Activated naive CD8-positive, alpha-beta T cell treated with anti-CD3 and anti-CD28 coated beads, Interleukin-2, amount 50 U/mL, for 24 hours (primary cell): Measurements from ENCODE around the gene CTNS.
"Not testable (repeated sequence)": the region's sequence is repeated elsewhere in the genome, so short reads cannot be mapped to it uniquely, and the experiment has no call there.

Experiments used
- ATAC-seq: fragments of 150-1000 bp; cut with Tn5 transposase; one replicate; pipeline ENCODE4 v1.10.0; 2021
- DNase-seq: peaks from one replicate; pipeline ENCODE4 v3.0.0; 2021
- H3K27ac Mint-ChIP-seq: one replicate; pipeline ENCODE4 v1.8.0; 2021; ENCODE audit warnings: mild to moderate bottlenecking, mixed read lengths
- H3K27me3 Mint-ChIP-seq: one replicate; pipeline ENCODE4 v1.8.0; 2021; ENCODE audit warnings: mixed read lengths
- H3K36me3 Mint-ChIP-seq: one replicate; pipeline ENCODE4 v1.8.0; 2021; ENCODE audit warnings: low read depth, mixed read lengths
- H3K4me1 Mint-ChIP-seq: one replicate; pipeline ENCODE4 v1.8.0; 2021; ENCODE audit warnings: mixed read lengths
- H3K4me3 Mint-ChIP-seq: one replicate; pipeline ENCODE4 v1.8.0; 2021; ENCODE audit warnings: mild to moderate bottlenecking, moderate library complexity, mixed read lengths
- H3K9me3 Mint-ChIP-seq: one replicate; pipeline ENCODE4 v1.8.0; 2021; ENCODE audit warnings: mixed read lengths

The CTNS gene

DNA sequence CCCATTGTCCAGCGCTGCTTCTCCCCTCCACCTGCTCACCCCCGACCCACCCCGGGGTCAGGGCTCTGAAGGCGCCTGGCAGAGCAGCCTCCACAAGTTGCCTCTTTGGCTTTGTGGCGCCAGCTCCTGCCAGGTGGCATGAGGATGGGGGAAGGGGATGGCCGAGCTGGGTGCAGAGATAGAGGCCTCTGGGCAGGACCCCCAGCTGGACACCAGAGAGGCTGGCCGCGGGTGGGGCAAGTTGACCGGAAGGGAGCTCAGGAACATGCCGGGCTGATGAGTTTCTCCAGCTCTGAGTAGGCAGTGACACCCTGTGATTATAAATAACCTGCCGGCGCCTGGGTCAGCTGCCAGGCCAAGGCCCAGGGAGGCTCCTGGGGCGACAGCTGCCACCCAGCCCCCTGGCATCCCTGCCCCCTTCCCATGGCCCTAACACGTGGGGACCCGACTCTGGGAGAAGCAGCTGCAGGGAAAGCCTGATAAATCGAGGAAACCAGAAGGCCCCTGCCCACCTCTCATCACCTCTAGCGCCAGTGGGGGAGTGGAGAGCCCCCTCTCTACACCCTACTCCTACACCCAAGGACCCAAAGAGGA lies 58.7 kb downstream of the CTNS start:
- peaks cover 2% of the 10 kb centered on the region for H3K36me3 Mint-ChIP-seq
- H3K4me1 Mint-ChIP-seq: peaks cover 25% of the 10 kb centered on the region
- ATAC-seq: no peak
- H3K27ac Mint-ChIP-seq: no peak overlapping the region
- no peak for DNase-seq
- no peaks in the 10 kb centered on the region for H3K9me3 Mint-ChIP-seq
- H3K4me3 Mint-ChIP-seq: peak overlapping the region; percentile 81
- peaks cover 2% of the 10 kb centered on the region for H3K27me3 Mint-ChIP-seq

DNA sequence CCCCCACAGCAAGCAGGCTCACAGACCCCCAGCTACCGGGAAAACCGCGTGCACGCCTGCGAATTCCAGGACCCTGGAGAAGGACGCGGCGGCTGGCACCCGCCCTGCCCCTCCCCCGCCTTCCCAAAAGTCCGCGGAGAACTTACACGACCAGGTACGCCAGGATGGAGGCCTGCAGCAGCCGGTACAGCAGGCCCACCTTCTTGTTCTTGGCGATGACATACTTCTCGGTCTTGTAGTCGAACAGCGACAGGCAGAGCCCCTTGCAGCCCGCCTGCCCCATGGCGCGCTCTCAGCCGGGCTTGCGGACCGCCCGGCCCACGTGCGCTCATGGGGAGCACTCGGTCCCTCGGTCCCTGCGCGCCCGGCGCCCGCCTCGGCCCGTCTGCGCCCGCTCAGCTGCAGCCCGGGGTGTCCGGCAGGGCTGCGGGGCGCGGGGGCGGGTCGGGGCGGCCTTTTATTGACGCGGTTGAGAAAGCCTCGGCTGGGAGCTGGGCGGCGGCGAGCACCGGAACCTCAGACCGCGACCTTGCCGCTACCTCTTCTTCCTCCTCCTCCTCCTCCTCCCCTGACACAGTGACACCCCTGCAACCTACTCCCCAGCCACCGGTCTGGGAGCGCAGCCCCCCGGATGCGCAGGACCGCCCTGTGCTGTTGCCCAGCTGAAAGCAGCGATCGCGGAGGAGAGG lies 59.3 kb downstream of the CTNS start, which contains the start of gene P2RX5:
P2RX5 (minus strand) TSS at position 433 of the 689 bp plus-strand sequence; CDS start at position 283, 150 bp downstream.
- Mint-ChIP-seq H3K9me3 (no peaks in the 10 kb centered on the region), H3K36me3 (peaks cover 2% of the 10 kb centered on the region), H3K27me3 (peaks cover 2% of the 10 kb centered on the region), H3K4me1 (peaks cover 26% of the 10 kb centered on the region), H3K4me3 (peak within 1 kb of the TSS; percentile 81), H3K27ac (peak within 1 kb of the TSS; percentile 80)
- ATAC-seq: peak; percentile 42
- DNase-seq: peak; percentile 55

DNA sequence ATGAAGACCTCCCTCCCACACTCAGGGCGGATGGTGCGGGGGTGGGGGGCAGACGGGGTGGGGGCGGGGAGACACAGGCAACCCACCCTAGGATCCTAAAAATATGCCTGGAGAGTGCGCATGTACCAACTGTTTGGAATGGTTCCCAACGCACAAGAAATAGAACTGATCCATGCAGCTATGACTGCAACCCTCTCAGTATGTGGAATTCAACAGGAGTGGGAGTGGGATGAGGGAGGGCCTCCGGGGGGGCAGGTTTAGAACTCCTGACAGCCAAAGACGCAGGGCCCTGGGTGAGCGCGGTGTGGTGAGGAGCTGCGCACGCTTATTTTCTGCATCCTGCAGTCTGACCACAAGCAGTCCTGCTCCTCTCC lies 60.5 kb downstream of the CTNS start:
- H3K27me3 Mint-ChIP-seq: peaks cover 2% of the 10 kb centered on the region
- peaks cover 2% of the 10 kb centered on the region for H3K36me3 Mint-ChIP-seq
- DNase-seq (no peak), ATAC-seq (no peak)
- peaks cover 28% of the 10 kb centered on the region for H3K4me1 Mint-ChIP-seq
- no peaks in the 10 kb centered on the region for H3K9me3 Mint-ChIP-seq
- no peak overlapping the region for H3K27ac Mint-ChIP-seq
- no peak overlapping the region for H3K4me3 Mint-ChIP-seq

DNA sequence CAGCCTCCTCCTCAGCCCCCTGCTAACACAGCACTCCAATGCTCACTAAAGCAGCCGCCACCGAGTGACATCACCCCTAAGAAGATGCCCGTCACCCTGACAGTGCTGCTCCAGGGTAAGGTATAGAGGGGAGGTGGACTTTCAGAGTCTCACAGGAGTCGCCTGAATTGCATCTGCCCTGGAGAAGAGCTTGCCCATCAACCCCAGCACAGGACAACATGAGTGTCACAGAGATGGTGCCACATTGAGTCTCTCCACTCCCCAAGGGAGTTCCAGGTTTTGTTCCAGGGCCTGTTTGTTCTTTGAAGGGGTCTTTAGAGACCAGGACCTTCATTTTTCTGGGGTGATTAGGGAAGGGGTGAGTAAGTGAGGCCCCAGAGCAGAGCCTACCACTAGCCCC lies 61.6 kb downstream of the CTNS start:
- peaks cover 21% of the 10 kb centered on the region for H3K4me1 Mint-ChIP-seq
- H3K9me3 Mint-ChIP-seq: no peaks in the 10 kb centered on the region
- no peak overlapping the region for H3K27ac Mint-ChIP-seq
- DNase-seq (no peak), ATAC-seq (no peak)
- H3K27me3 Mint-ChIP-seq: peaks cover 2% of the 10 kb centered on the region
- H3K36me3 Mint-ChIP-seq: peaks cover 7% of the 10 kb centered on the region
- no peak overlapping the region for H3K4me3 Mint-ChIP-seq

DNA sequence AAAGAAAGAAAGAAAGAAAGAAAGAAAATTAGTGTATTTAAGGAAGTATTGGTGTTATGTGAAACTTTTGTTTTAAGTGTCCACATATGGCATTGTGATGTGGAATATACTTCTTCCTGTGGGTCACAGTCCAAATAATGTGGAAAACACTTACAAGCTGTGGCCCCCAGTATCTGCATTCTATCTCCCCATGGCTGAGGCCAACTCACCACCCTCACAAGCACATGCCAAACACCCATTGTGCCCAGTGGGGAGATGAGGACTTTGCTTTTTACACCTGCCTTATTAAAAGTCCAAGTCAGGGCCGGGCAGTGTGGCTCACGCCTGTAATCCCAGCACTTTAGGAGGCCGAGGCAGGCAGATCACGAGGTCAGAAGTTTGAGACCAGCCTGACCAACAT lies 63.4 kb downstream of the CTNS start:
- no peak overlapping the region for H3K4me3 Mint-ChIP-seq
- peaks cover 5% of the 10 kb centered on the region for H3K36me3 Mint-ChIP-seq
- no peak for DNase-seq
- peaks cover 6% of the 10 kb centered on the region for H3K4me1 Mint-ChIP-seq
- peaks cover 2% of the 10 kb centered on the region for H3K27me3 Mint-ChIP-seq
- no peak for ATAC-seq
- H3K27ac Mint-ChIP-seq: no peak overlapping the region
- no peaks in the 10 kb centered on the region for H3K9me3 Mint-ChIP-seq

DNA sequence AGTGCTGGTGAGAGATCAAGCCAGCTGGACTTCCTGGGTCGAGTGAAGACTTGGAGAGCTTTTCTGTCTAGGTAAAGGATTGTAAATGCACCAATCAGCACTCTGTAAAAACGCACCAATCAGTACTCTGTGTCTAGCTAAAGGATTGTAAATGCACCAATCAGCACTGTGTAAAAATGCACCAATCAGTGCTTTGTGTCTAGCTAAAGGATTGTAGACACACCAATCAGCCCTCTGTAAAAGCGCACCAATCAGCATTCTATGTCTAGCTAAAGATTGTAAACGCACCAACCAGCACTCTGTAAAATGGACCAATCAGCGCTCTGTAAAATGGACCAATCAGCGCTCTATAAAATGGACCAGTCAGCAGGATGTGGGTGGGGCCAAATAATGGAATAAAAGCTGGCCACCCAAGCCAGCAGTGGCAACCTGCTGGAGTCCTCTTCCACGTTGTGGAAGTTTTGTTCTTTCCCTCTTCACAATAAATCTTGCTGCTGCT lies 65.5 kb downstream of the CTNS start:
- H3K9me3 Mint-ChIP-seq, H3K27me3 Mint-ChIP-seq, H3K4me1 Mint-ChIP-seq, H3K4me3 Mint-ChIP-seq, H3K36me3 Mint-ChIP-seq, H3K27ac Mint-ChIP-seq, DNase-seq, ATAC-seq: not testable (repeated sequence)

DNA sequence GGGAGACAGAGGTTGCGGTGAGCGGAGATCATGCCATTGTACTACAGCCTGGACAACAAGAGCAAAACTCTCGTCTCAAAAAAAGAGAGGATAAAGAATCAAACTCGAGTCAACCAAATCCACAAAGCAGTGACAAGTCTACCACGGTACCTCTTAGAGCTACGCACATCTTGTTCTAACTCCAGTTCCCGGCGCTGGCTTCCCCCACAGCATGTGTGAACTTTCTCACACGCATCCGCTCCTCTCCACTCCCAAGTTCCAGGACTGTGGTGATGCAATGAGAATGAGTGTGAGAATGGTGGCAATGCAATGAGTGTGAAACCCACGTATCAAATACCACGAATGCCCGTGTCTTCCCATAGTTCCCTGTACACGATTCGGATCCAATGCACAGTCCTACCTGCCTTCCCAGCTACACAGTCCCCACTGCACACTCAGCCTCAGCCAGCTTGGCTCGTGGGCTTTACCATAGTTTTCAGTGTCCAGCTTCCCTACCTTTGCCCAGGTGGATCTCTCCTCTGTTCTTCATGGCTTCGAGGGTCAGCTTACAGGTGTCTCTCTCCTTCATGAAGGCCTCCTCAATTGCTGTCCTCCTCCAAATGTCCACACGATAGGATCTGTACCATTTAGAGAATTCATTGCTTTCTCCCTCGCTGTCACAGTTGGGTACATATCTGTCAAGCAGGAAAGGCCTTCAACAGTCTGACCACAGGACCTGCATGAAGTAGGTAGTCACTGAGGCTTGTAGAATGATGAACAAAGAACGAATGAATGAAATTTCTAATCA lies 68.6 kb downstream of the CTNS start:
- H3K27ac Mint-ChIP-seq: no peak overlapping the region
- no peaks in the 10 kb centered on the region for H3K27me3 Mint-ChIP-seq

DNA sequence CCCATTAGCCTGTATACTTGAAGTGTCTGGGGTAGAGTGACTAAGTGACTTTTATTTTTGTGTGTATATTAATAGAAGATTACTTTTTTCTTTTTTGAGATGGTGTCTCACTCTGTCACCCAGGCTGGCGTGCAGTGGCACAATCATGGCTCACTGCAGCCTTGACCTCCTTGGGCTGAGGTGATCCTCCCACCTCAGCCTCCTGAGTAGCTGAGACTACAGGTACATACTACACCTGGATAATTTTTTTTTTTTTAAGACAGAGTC lies 69.1 kb downstream of the CTNS start:
- peaks cover 28% of the 10 kb centered on the region for H3K4me1 Mint-ChIP-seq
- not testable (repeated sequence) for H3K36me3 Mint-ChIP-seq, DNase-seq, H3K27ac Mint-ChIP-seq, H3K4me3 Mint-ChIP-seq, H3K27me3 Mint-ChIP-seq, H3K9me3 Mint-ChIP-seq, ATAC-seq

More for the DNA sequence above, 68.6 kb downstream of the CTNS start:
- H3K9me3 Mint-ChIP-seq: no peaks in the 10 kb centered on the region
- ATAC-seq: no peak
- H3K4me1 Mint-ChIP-seq: peaks cover 24% of the 10 kb centered on the region
- peaks cover 5% of the 10 kb centered on the region for H3K36me3 Mint-ChIP-seq
- H3K4me3 Mint-ChIP-seq: no peak overlapping the region
- no peak for DNase-seq

DNA sequence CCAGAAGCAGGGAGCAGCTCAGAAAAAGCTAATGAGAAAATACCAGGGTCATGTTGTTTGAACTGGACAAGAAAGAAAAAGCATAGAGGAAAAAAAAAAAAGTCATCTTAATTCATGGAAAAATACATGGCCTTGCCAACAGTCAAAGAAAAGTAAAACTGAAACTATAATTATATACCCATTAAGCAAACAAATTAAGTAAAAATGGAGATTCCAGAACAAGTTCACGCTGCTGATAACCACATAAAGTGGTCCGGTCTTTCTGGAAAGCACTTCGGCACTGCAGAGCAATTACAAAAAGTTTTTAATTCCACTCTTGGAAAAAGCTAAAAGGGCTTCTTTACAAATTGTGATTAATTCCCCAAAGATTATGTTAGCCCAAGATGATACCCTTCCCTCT lies 71.8 kb downstream of the CTNS start:
- no peak overlapping the region for H3K4me3 Mint-ChIP-seq
- H3K27me3 Mint-ChIP-seq: no peaks in the 10 kb centered on the region
- H3K9me3 Mint-ChIP-seq: no peaks in the 10 kb centered on the region
- no peak for DNase-seq
- H3K4me1 Mint-ChIP-seq: peaks cover 49% of the 10 kb centered on the region
- ATAC-seq: no peak
- peaks cover 17% of the 10 kb centered on the region for H3K36me3 Mint-ChIP-seq
- H3K27ac Mint-ChIP-seq: peak overlapping the region; percentile 26

DNA sequence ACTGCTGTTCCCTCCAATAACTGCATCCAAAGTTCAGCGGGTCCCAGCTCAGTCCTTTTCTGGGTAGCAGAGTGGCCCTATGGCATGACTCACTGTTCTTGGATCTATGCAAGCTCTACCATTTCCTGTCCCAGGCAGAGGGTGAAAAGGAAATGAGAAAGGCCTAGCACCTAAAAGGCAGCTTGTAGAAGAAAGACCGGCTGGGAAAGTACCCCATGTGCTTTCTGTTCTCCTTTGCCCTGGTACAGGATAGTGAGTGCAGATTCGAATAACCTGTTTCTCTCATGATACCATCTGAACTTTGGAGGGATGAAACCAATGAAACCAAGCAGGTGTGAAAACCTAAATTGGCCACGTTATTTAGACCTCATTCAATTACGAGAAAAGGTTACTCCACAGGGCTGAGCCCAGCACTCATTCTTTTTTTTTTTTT lies 74.4 kb downstream of the CTNS start:
- peak overlapping the region; percentile 40 for H3K4me3 Mint-ChIP-seq
- H3K27me3 Mint-ChIP-seq: no peaks in the 10 kb centered on the region
- H3K36me3 Mint-ChIP-seq: peaks cover 25% of the 10 kb centered on the region
- H3K9me3 Mint-ChIP-seq: no peaks in the 10 kb centered on the region
- H3K4me1 Mint-ChIP-seq: peaks cover 55% of the 10 kb centered on the region
- ATAC-seq: peak; percentile 100
- DNase-seq: peak; percentile 70
- H3K27ac Mint-ChIP-seq: peak overlapping the region; percentile 79
